ENCODE data around the gene PPP1R14D. TPM values are rescaled to one million over a fixed set of nuclear protein-coding genes. Genes with fewer than 3 reads are reported as not detected.

The PPP1R14D gene
- total RNA-seq, 1 experiment from 2014 or later, result 0.33 TPM

DNA sequence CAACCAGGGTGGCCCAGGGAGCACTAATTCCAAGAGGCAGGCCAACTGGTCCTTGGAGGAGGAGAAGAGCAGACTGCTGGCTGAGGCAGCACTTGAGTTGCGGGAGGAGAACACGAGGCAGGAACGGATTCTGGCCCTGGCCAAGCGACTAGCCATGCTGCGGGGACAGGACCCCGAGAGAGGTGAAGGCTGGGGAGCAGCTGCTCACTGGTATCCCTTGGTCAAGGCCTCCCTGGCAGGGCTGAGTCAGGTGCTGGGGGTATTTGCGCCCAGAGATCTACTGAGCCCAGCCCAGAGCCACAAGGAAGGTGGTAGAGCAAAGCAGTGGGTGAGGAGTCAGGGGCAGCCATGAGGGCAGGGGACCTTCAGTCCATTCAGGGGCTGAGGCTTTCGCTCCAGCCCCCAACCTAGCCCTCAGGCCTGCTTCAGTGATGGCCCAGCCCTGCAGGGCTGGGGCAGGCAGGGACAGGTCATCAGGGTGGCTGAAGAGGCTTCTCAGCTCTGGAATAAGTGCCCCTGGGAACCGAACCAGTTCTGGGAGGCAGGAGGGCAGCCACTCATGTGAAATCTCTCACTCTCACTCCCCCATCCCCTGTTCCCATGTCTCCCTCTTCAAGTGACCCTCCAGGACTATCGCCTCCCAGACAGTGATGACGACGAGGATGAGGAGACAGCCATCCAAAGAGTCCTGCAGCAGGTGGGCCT lies 15.6 kb downstream of the PPP1R14D start:
- TF ChIP-seq, protein P1, sequence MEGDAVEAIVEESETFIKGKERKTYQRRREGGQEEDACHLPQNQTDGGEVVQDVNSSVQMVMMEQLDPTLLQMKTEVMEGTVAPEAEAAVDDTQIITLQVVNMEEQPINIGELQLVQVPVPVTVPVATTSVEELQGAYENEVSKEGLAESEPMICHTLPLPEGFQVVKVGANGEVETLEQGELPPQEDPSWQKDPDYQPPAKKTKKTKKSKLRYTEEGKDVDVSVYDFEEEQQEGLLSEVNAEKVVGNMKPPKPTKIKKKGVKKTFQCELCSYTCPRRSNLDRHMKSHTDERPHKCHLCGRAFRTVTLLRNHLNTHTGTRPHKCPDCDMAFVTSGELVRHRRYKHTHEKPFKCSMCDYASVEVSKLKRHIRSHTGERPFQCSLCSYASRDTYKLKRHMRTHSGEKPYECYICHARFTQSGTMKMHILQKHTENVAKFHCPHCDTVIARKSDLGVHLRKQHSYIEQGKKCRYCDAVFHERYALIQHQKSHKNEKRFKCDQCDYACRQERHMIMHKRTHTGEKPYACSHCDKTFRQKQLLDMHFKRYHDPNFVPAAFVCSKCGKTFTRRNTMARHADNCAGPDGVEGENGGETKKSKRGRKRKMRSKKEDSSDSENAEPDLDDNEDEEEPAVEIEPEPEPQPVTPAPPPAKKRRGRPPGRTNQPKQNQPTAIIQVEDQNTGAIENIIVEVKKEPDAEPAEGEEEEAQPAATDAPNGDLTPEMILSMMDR (conservative IDR thresholded peaks at IDR 0.05; ENCODE audit: low read depth, low read length), result no peak
- no peak for TF ChIP-seq EZH2phosphoT487 (IDR thresholded peaks at IDR 0.05; ENCODE audit: borderline replicate concordance, low read length)
- TF ChIP-seq EZH2 (IDR thresholded peaks at IDR 0.05; ENCODE audit: low read length, unreplicated experiment), result no peak
- Histone ChIP-seq H3K4me2 (ENCODE audit: low read length) (no peak overlapping the region), H2AFZ (ENCODE audit: low read length) (no peak overlapping the region), H4K20me1 (ENCODE audit: low read length) (no peaks in the 10 kb centered on the region), H3F3A (ENCODE audit: low read length, unreplicated experiment) (no peaks in the 10 kb centered on the region), H3K9ac (ENCODE audit: low read length) (no peak overlapping the region), H3K9me2 (replicated peaks; ENCODE audit: low read length) (no peaks in the 10 kb centered on the region), H3K4me1 (ENCODE audit: insufficient read depth, low read length) (peaks cover 7% of the 10 kb centered on the region), H3K36me3 (ENCODE audit: low read depth, low read length) (peaks cover 5% of the 10 kb centered on the region; the same call in 1 of the 2 replicates), H3K27me3 (ENCODE audit: low read length) (no peaks in the 10 kb centered on the region), H3K4me3 (ENCODE audit: low read length) (no peak overlapping the region), H3K79me2 (ENCODE audit: low read length) (peaks cover 11% of the 10 kb centered on the region), H3K27ac (ENCODE audit: low read length) (no peak overlapping the region), H3K9me3 (ENCODE audit: low read length) (no peaks in the 10 kb centered on the region)
- POLR2A ChIA-PET (ENCODE audit: unreplicated experiment), result no interaction called here
- intact Hi-C loops (cut with micrococcal nuclease), result no loop called here
- ATAC-seq (no peak), DNase-seq (no peak)
- BruUV-seq (replicated peaks), result no TSS peak
- CTCF ChIA-PET, result no interaction called here

DNA sequence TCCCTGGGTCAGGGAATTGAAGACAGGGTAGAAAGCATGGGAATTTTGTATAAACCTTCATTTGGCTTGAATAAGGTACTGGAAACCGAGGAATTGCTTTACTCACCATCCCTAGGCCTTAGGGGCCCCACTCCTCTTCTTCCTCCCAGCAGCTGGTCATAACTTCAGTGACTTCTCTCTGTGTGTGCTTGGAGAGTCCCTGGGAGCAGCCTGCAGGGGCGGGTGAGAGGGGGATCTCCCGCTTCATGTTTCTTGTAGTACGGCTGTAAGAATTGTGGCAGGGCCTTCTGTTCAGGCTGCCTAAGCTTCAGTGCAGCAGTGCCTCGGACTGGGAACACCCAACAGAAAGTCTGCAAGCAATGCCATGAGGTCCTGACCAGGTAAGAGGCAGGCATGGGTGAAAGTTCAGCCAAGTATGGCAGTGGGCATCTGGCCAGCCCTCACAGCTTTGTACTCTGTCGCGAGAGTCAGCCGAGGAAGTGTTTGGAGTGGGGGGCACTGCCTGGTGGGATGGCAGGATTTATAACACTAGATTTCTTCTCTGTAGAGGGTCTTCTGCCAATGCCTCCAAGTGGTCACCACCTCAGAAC lies 19.6 kb downstream of the PPP1R14D start:
- Histone ChIP-seq H3K27me3 (ENCODE audit: low read length) (no peaks in the 10 kb centered on the region), H2AFZ (ENCODE audit: low read length) (no peak overlapping the region), H4K20me1 (ENCODE audit: low read length) (no peaks in the 10 kb centered on the region), H3F3A (ENCODE audit: low read length, unreplicated experiment) (no peaks in the 10 kb centered on the region), H3K9me3 (ENCODE audit: low read length) (no peaks in the 10 kb centered on the region), H3K4me1 (ENCODE audit: insufficient read depth, low read length) (peaks cover 13% of the 10 kb centered on the region), H3K4me3 (ENCODE audit: low read length) (peak overlapping the region; percentile 98), H3K4me2 (ENCODE audit: low read length) (peak overlapping the region; percentile 97), H3K9me2 (replicated peaks; ENCODE audit: low read length) (no peaks in the 10 kb centered on the region), H3K9ac (ENCODE audit: low read length) (no peak overlapping the region), H3K27ac (ENCODE audit: low read length) (no peak overlapping the region), H3K79me2 (ENCODE audit: low read length) (peaks cover 27% of the 10 kb centered on the region), H3K36me3 (ENCODE audit: low read depth, low read length) (peaks cover 5% of the 10 kb centered on the region; the same call in 1 of the 2 replicates)
- TF ChIP-seq, protein P1 (conservative IDR thresholded peaks at IDR 0.05; ENCODE audit: low read depth, low read length), result no peak
- TF ChIP-seq EZH2phosphoT487 (IDR thresholded peaks at IDR 0.05; ENCODE audit: borderline replicate concordance, low read length), result no peak
- TF ChIP-seq EZH2 (IDR thresholded peaks at IDR 0.05; ENCODE audit: low read length, unreplicated experiment), result no peak
- DNase-seq (no peak), ATAC-seq (no peak)
- POLR2A ChIA-PET (ENCODE audit: unreplicated experiment), result no interaction called here
- intact Hi-C loops (cut with micrococcal nuclease), result no loop called here
- CTCF ChIA-PET, result no interaction called here
- BruUV-seq (replicated peaks), result no TSS peak
